Subcutaneous adipose tissue (tissue), 4 donors: ENCODE results near the gene TRAF3. TPM values are rescaled to one million over a fixed set of nuclear protein-coding genes. Genes with fewer than 3 reads are reported as not detected.

ENCODE experiments used
- total RNA-seq, 4 donors: library from RNA; depleted of rRNA; stranded (reverse); fragments of >200 nt; gene quantifications; one replicate each; pipeline ENCODE4 v1.1.0, GENCODE V29; 2016
- TF ChIP-seq, protein P1 (sequence below): fragments of 450-650 bp; IDR thresholded peaks from one replicate; pipeline ENCODE4 v1.5.1; 2016; ENCODE audit warnings: low read depth, mild to moderate bottlenecking, control low read depth, antibody characterized with exemption, moderate library complexity

The TRAF3 gene
- total RNA-seq, 4 donors from 2014 or later = 11.0 to 21.0 (median 14.0) TPM

DNA sequence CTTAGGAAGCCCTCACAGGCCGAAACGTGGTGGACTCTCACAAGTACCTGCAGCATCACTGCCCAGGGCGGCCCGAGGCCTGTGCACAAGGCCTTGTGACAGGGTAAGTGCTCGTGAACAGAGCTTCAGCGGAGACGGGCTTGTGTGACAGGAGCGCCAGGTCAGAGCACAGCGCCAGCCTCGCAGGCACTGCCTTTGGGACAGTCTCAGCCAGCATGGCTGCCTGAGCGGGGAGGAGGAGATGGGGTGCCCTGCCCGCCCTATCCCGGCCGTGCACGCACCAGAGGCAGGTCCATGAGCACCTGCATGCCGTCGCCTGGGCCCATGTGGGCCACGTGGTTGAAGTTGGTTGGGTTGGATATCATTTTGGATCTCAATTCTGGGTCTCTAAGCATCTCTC, 162.1 kb downstream of the TRAF3 start:
- TF ChIP-seq, protein P1, sequence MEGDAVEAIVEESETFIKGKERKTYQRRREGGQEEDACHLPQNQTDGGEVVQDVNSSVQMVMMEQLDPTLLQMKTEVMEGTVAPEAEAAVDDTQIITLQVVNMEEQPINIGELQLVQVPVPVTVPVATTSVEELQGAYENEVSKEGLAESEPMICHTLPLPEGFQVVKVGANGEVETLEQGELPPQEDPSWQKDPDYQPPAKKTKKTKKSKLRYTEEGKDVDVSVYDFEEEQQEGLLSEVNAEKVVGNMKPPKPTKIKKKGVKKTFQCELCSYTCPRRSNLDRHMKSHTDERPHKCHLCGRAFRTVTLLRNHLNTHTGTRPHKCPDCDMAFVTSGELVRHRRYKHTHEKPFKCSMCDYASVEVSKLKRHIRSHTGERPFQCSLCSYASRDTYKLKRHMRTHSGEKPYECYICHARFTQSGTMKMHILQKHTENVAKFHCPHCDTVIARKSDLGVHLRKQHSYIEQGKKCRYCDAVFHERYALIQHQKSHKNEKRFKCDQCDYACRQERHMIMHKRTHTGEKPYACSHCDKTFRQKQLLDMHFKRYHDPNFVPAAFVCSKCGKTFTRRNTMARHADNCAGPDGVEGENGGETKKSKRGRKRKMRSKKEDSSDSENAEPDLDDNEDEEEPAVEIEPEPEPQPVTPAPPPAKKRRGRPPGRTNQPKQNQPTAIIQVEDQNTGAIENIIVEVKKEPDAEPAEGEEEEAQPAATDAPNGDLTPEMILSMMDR = no peak

- TF ChIP-seq, protein P1 = no peak
These were observed 162.7 kb downstream of the TRAF3 start for GRCh38 chr14:102939820-102940561.

GRCh38 chr14:102940729-102941362, 163.6 kb downstream of the TRAF3 start:
- TF ChIP-seq, protein P1 = no peak

GRCh38 chr14:102941419-102942011, 164.3 kb downstream of the TRAF3 start:
- TF ChIP-seq, protein P1 = no peak

DNA sequence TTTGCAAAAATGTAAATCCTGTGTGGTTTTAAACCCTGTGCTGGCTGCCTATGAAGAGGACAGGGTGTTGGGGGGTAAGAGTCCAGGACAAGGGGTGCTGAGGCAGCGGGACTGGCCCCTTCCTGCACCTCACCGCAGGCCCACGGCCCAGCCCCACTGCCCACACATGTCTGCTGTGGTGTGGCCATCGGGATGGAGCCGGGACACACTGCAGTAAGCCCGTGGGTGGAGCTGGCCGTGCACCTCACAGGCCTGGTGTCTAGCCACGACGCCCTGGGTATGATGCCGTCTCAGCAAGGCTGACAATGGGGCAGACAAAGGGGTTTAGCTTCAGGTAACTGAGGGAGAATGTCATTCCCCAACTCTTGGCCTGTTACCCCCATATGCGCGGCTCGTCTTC, 164.8 kb downstream of the TRAF3 start:
- TF ChIP-seq, protein P1 = no peak

DNA sequence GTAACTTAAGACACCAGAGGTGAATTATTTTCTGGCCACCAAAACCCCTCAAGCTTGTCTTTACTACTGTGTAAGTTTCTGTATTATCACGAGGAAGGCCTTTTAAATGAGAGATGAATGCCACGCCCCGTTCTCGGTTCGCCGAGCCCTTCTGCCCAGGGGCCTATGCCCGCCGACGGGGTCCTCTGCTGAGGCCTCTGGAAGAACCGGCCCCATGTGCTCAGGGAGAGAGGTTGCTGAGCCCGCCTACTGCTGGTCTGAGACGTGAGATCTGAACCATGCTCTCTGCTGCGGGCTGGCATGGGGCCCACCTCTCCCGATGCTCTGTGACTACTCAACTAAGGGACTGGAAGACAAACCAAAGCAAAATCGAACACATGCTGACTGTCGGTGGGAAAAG, 166.2 kb downstream of the TRAF3 start:
- TF ChIP-seq, protein P1 = no peak

- TF ChIP-seq, protein P1 = no peak
These were observed 166.7 kb downstream of the TRAF3 start for GRCh38 chr14:102943979-102944378.
